Urothelium cell line (cell line): ENCODE data around the gene PRDM15.
"Not testable (repeated sequence)": the region's sequence is repeated elsewhere in the genome, so short reads cannot be mapped to it uniquely, and the experiment has no call there.

ENCODE experiments used
- DNase-seq: peaks from one replicate; pipeline ENCODE4 v3.0.0; 2011; ENCODE audit warnings: low spot score, mixed read lengths
- FAIRE-seq: peaks from 2 replicates; lab custom pipeline; 2011; peaks lifted over from hg19 to GRCh38; lab: Jason Lieb, UNC

PRDM15 gene

DNA sequence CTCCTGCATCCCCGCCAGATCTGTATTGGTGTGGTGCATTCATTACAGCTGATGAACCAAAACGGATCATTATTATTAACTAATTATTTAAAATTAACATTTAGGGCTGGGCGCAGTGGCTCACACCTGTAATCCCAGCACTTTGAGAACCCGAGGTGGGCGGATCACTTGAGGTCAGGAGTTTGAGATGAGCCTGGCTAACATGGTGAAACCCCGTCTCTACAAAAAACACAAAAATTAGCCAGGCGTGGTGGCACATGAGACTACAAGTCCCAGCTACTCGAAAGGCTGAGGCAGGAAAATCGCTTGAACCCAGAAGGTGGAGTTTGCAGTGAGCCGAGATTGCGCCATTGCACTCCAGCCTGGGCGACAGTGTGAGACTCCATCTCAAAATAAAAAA, 93.9 kb downstream of the PRDM15 start:
- not testable (repeated sequence) for FAIRE-seq, DNase-seq

DNA sequence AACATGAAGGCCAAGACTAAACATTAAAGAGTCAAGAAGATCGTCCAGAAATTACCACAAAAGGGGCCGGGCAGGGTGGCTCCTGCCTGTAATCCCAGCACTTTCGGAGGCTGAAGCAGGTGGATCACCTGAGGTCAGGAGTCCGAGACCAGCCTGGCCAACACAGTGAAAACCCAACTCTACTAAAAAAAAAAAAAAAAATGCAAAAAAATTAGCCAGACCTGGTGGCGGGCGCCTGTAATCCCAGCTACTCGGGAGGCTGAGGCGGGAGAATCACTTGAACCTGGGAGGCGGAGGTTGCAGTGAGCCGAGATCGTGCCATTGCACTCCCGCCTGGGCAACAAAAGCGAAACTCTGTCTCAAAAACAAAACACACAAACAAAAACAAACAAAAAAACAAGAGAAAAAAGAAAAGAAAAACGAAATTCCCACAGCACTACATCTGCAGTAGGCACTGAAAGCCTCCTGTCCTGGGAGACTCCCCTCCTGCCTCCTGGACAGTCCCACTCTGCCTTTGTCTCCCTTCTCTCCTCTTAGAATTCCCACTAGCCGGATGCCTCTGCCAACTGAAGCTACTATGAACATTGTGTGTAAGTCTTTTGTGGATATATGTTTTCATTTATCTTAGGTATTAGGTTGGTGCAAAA, 94.6 kb downstream of the PRDM15 start:
- DNase-seq (no peak), FAIRE-seq (no peak)

DNA sequence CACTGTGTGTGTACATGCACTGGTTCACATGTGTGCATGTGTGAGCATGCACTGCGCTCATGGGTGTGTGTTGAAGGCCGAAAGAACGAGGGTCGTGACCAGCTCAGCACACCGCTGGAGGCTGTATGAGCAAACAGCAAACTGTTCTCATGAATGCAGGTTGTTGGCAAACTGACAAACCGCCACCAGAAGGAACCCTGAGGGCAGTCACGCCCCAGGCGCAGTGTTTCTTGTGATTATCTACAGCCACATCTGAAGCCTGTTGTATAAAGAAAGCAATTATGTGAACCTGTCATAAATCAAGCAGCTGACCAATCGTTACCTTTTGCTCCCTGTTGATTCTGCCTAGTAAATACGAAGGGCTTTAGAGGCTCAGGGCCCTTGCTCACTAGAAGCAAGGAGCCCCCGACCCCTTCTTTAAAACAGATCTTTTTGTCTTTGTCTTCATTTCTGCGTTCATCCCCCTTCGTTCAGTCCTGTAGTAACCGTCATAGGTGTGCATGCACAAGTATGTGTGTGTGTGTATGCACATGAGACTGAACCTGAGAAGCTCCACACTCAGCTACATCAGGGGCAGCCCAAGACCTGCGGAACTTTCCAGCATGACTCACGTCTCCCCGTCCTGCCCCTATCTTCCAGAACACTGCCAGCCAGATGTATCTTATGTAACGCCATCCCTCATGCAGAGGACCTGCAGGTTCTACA, 95.5 kb downstream of the PRDM15 start:
- peak; percentile 18 for DNase-seq
- no peak for FAIRE-seq

DNA sequence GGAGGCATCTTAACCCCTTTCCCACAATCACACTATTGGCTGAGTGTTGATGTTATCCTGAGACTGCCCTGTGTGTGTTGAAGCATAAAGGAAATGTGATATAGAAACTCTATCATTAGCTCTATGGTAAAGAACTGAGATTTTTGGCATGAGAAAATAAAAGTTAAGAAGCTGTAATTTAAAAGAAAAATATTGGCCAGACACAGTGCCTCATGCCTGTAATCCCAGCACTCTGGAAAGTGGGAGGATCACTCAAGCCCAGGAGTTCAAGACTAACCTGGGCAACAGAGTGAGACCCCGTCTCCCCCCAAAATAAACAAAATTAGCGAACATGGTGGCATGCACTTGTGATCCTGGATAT, 98.1 kb downstream of the PRDM15 start:
- FAIRE-seq (no peak), DNase-seq (no peak)

DNA sequence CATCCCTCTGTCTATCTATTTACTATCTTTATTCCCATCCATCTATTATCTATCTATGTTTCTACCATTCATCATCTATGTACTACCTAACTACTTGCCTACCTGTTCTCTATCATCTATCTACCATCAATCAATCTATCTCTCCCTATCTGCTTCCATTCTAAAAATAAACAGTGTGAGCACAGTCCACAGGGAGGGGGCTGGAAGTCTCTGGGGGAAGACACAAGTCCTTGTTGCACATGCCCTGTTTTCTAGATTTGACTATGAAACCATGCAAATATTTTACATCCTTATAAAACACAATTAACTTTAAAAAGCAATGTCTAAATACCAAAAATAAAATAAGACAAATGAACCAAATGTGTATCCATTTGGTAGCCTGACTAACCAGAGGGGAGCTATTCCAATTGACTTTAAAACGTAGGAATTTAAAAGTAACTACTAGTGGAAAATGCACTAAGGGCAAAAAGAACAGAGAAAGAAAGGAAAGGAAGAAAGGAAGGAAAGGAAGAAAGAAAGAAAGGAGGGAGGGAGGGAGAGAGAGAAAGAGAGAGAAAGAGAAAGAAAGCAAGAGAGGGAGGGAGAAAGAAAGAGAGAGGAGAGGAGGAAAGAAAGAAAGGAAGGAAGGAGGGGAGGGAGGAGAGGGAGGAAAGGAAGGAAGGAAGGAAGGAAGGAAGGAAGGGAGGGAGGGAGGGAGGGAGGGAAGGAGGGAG, 98.7 kb downstream of the PRDM15 start:
- FAIRE-seq, result no peak
- no peak for DNase-seq

DNA sequence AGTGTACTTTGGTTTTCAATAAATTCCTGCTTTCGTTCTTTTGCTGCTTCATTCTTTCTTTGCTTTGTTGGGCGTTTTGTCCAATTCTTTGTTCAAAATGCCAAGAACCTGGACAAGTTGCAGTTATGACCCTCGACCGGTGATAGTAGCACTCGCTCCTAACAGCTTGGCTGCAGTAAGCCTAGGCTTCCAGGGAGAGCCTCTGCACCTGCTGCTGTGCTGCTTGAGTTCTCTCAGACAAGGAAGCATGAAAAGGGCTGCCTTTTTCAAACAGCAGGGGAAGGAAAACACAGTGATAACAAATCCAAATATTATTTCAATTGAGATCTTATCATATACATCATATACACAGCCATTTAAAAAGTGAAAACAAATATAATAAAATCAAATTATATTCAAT, 99.5 kb downstream of the PRDM15 start:
- no peak for DNase-seq
- FAIRE-seq, result no peak

DNA sequence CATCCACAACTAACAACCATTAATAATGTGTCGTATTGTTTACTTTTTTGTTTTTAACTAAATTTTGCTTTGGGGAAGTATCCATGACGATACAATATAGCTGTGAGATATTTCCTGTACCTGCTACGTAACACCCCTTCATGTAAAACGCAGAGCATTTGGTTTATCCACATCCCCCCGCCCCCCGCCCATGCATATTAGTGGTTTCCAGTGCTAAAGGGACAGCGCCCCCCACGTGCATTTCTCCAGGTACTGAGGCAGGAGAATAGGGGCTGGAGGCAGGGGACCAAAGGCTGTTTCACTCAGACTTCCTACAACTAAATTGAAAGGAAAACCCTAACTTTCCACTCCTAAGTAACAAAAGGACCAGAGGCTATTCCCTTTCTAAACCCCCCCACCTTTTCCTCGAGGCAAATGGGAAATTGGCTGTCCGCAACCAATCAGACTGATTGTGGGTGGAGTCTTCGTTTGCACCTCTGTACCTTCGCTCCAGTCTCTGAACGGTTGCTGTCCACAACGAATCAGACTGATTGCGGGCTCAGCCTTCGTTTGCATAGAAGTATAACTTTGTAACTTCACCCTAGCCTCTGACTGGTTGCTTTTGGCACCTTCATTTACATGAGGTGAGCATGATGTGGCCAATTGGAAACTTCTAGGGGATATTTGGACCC, 100.1 kb downstream of the PRDM15 start:
- DNase-seq (no peak), FAIRE-seq (no peak)

DNA sequence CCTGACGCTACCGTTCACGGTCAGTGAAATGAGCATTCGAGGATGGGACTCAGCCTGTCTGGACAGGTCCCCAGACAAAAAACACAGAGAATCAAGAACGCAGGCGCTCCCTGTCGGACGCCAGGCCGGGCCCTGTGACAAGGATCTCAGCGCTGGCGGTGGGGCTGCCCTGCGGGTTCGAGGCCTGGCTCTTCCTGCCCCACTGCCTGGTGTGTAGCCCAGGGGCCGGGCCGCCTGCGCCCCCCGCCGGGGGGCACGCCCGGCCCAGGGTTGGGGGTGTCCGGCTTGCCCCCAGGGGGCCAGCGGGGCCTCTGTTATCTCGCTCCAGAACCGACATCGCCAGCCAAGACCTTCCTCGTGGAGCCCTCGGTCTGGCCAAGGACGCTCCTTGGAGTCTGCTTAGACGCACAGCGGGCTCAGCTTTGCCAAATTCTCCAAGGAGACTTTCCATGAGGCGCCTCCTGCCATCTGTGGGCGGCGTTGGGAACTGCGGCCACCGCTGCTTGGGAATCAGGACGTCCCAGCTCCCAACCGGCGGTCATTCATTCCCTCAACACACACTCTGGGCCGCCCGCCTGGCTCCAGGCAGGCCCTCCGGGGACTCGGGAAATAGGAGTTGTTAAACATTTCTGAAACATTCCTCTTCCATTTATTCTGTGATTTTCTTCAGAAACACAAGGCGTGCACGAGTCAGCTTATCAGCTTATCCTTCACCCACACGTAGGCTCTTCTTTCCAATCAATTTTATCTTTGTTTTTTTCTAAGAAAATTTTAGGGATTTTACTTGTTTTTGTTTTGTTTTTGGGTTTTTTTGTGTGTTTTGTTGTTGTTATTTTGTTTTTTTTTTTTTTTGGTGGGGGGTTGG, 101.0 kb downstream of the PRDM15 start:
- FAIRE-seq, result no peak
- peak; percentile 33 for DNase-seq

DNA sequence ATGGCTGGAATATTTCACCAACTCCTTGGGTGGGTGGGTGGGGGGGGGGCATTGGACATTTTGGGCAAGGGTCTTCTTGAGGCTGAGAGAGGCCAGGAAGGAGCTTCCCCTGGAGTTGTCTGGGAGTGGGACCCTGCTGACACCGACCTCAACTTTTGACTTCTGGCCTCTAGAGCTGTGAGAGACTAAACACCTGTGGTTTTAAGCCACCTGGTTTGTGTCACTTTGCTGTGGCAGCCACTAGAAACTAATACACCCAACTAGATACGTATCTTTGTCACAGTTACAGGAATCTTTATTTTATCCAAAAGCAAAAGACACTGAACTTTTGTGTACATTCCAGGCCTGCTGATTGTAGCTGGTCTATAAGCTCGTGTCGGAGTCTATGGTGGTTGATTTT, 102.4 kb downstream of the PRDM15 start:
- DNase-seq, result no peak
- no peak for FAIRE-seq

DNA sequence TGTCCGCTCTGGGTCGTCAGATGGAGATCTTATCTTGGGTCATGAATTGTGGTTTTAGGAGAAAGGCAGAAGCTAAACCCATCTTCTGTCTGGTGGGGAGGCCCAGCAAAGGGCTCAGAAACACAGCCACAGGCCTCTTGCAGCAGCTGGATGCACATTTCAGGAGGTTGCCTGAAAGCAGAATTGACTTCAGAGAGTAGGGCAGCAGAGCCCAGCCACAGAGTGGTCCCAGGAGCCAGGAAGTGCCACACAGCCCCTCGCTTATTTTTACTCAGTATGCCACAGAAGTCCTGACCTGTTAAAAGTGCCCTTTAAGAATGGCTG, 104.0 kb downstream of the PRDM15 start:
- no peak for DNase-seq
- FAIRE-seq, result no peak

DNA sequence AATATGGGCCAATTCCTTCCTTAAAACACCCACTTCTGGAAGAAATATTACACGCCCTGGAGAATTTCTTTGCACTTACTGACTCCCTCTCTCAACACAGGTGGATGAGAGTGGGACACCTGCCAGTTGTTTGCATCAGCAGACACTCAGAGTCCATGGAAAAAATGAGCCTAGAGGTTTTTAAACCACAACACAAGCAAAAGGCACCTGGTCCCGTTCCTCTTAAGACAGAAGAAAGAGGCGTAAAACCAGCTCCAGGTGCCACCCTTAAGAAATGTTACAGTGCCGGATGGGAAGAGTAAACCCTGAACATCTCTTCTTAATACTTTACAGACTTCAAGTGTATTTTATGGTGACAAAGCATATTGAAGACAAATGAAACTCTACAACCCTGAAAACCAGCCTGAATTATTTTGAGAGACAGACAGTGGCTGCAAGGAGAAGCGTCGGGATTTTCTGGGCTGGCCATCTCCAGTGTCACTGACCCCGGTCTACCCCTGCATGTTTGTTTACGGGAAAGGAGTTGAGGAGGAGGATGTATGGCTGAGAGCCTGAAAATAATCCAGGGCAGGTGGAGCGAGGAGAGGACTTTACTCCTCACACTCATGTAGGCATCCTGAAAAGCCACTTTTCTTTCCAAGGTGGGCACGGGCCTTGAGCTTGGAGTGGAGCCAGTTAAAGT, 104.5 kb downstream of the PRDM15 start:
- DNase-seq (no peak), FAIRE-seq (no peak)

DNA sequence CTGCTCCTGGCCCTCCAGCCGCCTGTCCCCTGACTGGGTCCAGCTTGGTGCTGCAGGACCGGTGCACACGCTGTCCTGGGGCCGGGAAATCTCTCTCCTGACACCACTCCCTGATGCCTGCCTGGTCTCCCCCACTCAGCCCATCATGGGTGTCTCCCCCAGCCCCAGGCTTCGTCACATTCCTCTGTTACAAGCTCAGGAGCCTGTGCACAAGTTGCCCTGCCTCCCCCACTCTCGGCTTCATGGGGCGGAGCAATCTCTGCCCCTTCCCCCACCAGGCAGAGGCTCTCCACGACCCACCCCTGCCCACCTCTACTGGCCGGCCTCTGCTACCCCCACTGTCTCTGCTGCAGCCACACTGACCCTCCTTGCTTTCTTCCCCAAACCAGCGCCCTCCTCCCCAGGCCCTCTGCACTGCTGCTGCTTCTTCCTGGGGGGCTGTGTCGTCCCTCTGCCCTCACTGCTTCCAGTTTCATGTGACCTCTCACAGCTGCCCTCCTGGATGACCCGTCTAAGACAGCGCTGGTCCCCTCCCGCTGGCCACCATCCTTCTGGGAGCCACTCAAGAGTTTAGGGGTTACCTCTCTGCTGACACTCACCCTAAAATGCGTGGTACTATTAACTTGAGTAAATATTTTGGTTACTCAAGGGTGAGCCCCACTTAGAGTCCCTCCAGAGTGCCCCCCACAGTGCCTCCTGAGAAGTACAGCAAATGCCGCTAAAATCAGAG, 106.6 kb downstream of the PRDM15 start:
- no peak for DNase-seq
- no peak for FAIRE-seq

DNA sequence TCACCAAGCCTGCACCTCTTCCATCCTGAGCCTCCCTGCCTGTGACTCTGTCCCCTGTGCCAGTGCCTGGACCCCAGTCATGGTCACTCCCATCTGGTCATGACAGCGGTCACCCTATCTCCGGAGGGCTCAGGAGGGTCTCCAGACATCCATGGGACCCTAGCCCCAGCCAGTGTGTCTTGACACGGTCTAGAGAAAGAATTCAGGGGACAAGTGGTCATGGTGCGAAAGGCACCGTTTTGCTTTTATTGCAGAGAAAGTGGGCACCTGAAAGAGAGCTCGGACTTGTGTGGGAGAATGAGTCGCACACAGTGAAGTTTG, 107.6 kb downstream of the PRDM15 start:
- FAIRE-seq (no peak), DNase-seq (no peak)

DNA sequence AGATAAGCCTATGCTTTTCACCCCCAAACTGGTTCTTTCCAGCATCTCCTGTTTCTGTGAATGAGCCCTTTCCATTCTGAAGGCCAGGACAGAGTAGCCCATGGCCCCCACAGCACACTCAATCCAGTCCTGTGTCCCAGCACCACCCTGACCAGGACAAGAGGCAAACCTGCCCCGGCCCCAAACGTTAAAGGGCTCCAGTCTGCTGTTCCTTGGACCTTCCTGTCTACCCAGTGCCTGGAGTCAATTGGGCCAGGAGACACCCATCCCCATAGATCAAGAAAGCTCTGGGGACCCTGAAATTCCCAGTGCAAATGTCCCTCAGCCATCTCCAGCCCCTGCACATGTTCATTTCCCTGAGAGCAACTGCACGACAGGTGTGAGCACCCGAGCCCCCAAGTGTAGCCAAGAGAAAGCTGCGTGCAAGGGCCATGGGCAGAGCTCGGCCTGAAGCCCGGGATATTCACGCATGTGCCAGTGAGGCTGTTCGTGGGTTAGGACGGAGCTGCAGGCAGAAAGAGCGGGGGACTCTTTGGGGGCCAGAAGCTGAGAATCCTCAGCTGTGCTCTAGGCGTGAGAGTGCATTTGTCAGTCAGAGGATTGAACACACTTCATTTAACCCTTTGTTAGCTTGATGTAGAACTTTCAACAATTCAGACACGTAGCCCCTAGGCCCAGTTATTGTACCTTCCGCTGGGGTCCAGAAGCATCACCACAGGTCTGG, 108.1 kb downstream of the PRDM15 start:
- DNase-seq (no peak), FAIRE-seq (no peak)

DNA sequence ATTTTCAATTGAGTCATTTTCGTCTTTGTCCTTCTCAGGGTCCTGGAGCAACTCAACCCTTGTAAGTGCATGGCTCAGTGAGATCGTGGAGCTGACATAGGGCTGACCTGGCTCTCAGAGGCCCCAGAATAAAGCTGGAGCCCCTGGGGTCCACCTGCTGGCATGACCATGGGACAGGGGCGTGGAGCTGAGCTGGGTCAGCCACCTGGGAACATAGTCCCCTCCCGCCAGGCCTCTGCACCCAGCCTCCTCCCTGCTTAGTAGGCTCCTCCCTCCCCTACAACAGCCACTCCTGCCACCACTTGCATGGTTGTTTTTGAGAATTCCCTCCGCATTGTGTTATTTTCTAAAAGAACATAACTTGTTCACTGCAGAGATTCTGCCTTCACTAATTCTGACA, 109.2 kb downstream of the PRDM15 start:
- no peak for FAIRE-seq

DNA sequence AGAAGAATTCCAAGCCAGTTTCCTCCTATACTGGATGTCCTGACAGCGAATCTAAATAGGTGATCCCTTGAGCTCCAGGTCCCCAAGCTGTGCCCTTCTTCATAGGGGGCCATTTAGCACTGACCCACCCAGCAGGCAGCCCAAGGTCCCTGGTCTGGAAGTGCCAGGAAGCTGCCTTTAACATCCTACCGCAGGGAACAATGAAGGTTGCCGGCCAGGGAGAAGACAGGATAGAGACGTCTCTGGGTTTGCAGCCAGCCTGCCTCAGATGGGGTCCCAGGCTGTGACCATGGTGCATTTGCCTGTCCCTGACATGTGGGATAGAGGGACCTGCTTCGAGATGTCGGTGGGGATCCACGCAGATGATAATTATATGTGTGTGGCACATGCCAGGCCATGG, 109.6 kb downstream of the PRDM15 start:
- FAIRE-seq (no peak), DNase-seq (no peak)

More for the DNA sequence above, 109.2 kb downstream of the PRDM15 start:
- DNase-seq, result no peak

DNA sequence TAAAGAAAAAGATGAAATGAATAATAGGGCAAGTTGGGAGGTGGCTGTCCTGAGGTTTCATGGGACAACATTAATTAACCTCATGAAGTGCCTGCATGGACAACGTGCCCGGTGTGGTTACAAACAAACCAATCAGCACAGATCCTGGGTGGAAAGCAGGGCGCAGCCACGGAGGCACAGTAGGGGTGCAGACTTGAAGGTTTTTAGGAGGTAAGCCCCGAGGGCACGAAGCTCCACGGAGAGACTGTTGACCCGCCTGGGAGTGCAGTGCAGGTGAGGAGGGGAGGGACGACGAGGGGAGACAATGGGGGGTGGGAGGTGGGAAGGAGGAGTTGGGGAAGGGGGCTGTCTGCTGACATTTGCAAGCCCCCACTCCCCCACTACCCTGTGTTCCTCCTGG, 110.0 kb downstream of the PRDM15 start:
- FAIRE-seq (no peak), DNase-seq (no peak)

DNA sequence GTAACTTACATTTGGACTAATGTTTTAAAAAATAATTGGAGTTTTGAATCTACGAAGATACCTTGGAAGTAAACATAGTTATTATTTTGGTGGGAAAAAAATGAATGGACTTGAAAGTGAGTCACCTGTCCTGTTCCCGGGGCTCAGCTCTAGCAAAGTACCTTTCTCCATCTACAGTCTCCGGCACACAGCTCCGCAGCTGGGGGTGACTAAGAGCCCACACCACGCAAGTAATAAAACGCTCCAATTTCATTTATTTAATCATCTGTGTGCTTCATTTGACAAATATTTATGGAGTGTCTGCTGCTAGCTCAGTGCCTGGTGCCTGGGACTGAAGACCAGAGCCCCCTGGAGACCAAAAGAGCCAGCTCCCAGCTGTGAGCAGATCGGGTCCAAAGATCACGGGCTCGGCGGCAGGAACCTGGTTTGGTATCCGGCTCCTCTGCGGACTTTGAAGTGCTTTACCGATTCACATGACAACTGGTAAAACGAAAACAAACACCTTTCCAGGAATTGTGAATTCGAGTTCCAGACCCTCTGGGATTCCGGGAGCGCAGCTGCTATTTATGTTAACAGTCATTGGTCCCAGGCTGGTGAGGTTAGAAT, 110.6 kb downstream of the PRDM15 start:
- DNase-seq, result peak; percentile 23
- FAIRE-seq, result no peak
